Activated naive CD4-positive, alpha-beta T cell treated with anti-CD3 and anti-CD28 coated beads for 36 hours (primary cell): ENCODE data around the gene PSMB7. TPM values are rescaled to one million over a fixed set of nuclear protein-coding genes. Genes with fewer than 3 reads are reported as not detected.

Source experiments
- CTCF ChIA-PET: fragments of 350-600 bp; sonication (Branson Sonifier 250); formaldehyde crosslinking; loops from one replicate; lab custom pipeline; 2021; ENCODE audit warnings: antibody characterized with exemption; lab: Charles Lee
- DNase-seq: peaks from one replicate; pipeline ENCODE4 v3.0.0-alpha.2; 2020
- H3K27ac Mint-ChIP-seq: one replicate; pipeline ENCODE4 v1.8.0; 2021; ENCODE audit warnings: mild to moderate bottlenecking, mixed read lengths
- H3K27me3 Mint-ChIP-seq: one replicate; pipeline ENCODE4 v1.8.0; 2021; ENCODE audit warnings: low read depth, mixed read lengths
- H3K36me3 Mint-ChIP-seq: one replicate; pipeline ENCODE4 v1.8.0; 2021; ENCODE audit warnings: low read depth, mixed read lengths
- H3K4me1 Mint-ChIP-seq: one replicate; pipeline ENCODE4 v1.8.0; 2021; ENCODE audit warnings: low read depth, mixed read lengths
- H3K4me3 Mint-ChIP-seq: one replicate; pipeline ENCODE4 v1.8.0; 2021; ENCODE audit warnings: mild to moderate bottlenecking, moderate library complexity, mixed read lengths
- H3K9me3 Mint-ChIP-seq: one replicate; pipeline ENCODE4 v1.8.0; 2021; ENCODE audit warnings: mixed read lengths
- intact Hi-C: fragments of 100-400 bp; cut with micrococcal nuclease; formaldehyde crosslinking; loops from one replicate; pipeline ENCODE4 v1.15.1; 2023
- total RNA-seq, 2 experiments: library from RNA; stranded (reverse); gene quantifications; one replicate each; pipeline ENCODE4 v1.2.3, GENCODE V29; 2021

The PSMB7 gene
- total RNA-seq, 2 experiments from 2014 or later: 161 to 167 TPM

DNA sequence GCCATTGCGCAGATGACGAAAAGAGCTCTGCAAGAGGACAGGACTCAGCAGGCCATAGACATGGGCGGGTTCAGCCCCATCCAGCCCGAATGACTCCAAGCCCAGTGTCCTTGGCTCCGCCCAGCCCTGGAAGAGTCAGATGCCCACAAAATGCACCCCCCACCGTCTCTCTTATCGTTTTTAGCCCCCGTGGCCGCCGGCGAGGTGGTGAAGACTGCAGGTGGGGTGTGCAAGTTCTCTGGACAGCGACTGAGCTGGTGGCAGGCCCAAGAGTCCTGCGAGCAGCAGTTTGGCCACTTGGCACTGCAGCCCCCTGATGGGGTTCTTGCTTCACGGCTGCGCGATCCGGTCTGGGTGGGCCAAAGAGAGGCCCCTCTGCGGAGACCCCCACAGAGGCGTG lies 37.1 kb upstream of the PSMB7 start:
- intact Hi-C loops: no loop called here
- no peaks in the 10 kb centered on the region for H3K9me3 Mint-ChIP-seq
- DNase-seq: no peak
- H3K4me3 Mint-ChIP-seq: no peak overlapping the region
- H3K36me3 Mint-ChIP-seq: no peaks in the 10 kb centered on the region
- peaks cover 2% of the 10 kb centered on the region for H3K4me1 Mint-ChIP-seq
- CTCF ChIA-PET: no interaction called here
- peaks cover 37% of the 10 kb centered on the region for H3K27me3 Mint-ChIP-seq
- H3K27ac Mint-ChIP-seq: no peak overlapping the region

DNA sequence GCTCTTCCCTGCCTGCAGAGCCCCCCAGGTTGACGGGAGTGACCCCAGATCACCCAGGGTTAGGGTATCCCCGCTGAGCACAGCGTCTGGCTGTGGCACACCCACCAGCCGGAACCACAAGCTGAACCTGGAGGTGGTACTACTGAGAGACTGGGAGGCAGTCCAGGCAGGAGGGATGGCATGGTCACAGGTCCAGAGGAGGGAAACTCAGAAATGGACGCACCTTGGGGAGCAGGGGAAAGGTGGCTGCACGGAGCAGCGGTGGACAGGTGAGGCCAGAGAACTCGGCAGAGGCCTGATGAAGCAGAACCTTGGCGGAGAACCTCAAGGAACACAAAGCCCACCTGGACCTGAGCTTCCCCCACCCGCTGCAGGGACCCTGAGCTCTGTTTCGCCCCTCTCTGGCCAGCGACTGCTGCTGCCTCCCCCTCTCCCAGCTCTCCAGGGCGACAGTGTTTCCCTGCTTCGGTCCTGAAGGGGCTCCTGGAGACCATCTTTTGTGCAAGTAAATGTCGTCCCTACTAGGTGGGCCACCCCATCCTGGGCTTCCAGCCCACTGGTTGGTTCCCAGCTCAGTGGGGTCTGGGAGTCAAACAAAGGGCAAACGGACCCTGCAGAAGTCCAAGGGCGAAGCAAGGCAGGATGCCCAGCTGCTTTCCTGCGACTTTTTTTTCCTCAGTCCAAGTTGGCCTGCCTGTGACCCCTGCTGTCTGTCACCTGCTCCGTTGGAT lies 35.9 kb upstream of the PSMB7 start:
- peaks cover 37% of the 10 kb centered on the region for H3K27me3 Mint-ChIP-seq
- H3K4me1 Mint-ChIP-seq: peaks cover 2% of the 10 kb centered on the region
- CTCF ChIA-PET: no interaction called here
- H3K4me3 Mint-ChIP-seq: no peak overlapping the region
- no peak for DNase-seq
- intact Hi-C loops: no loop called here
- no peak overlapping the region for H3K27ac Mint-ChIP-seq
- no peaks in the 10 kb centered on the region for H3K9me3 Mint-ChIP-seq
- H3K36me3 Mint-ChIP-seq: no peaks in the 10 kb centered on the region

- no peaks in the 10 kb centered on the region for H3K9me3 Mint-ChIP-seq
- CTCF ChIA-PET: no interaction called here
- intact Hi-C loops: no loop called here
- H3K4me1 Mint-ChIP-seq: peaks cover 2% of the 10 kb centered on the region
- H3K27ac Mint-ChIP-seq: no peak within 1 kb of the TSS
- no peak within 1 kb of the TSS for H3K4me3 Mint-ChIP-seq
- no peaks in the 10 kb centered on the region for H3K36me3 Mint-ChIP-seq
- peaks cover 37% of the 10 kb centered on the region for H3K27me3 Mint-ChIP-seq
- DNase-seq: no peak
Observed at GRCh38 chr9:124450241-124450924, 35.1 kb upstream of the PSMB7 start, which contains the start of gene ADGRD2. TSS of gene ADGRD2 (plus strand) at chr9:124450451. CDS start at chr9:124451667, 1,216 bp downstream.

GRCh38 chr9:124449381-124450151 lies 34.3 kb upstream of the PSMB7 start:
- intact Hi-C loops: no loop called here
- H3K27ac Mint-ChIP-seq: no peak overlapping the region
- H3K4me1 Mint-ChIP-seq: peaks cover 2% of the 10 kb centered on the region
- H3K27me3 Mint-ChIP-seq: peaks cover 38% of the 10 kb centered on the region
- DNase-seq: no peak
- CTCF ChIA-PET: no interaction called here
- H3K4me3 Mint-ChIP-seq: no peak overlapping the region
- no peaks in the 10 kb centered on the region for H3K36me3 Mint-ChIP-seq
- no peaks in the 10 kb centered on the region for H3K9me3 Mint-ChIP-seq

GRCh38 chr9:124448019-124448418 lies 32.8 kb upstream of the PSMB7 start:
- DNase-seq: no peak
- Mint-ChIP-seq H3K27me3 (peaks cover 43% of the 10 kb centered on the region), H3K27ac (no peak overlapping the region), H3K4me1 (peaks cover 2% of the 10 kb centered on the region), H3K9me3 (no peaks in the 10 kb centered on the region), H3K4me3 (no peak overlapping the region), H3K36me3 (no peaks in the 10 kb centered on the region)
- CTCF ChIA-PET: interaction anchor here (0.7 kb wide), 1 partner anchor 30 kb away, joined by 3 read pairs; no protein-coding TSS in a partner anchor
- intact Hi-C loops: no loop called here

DNA sequence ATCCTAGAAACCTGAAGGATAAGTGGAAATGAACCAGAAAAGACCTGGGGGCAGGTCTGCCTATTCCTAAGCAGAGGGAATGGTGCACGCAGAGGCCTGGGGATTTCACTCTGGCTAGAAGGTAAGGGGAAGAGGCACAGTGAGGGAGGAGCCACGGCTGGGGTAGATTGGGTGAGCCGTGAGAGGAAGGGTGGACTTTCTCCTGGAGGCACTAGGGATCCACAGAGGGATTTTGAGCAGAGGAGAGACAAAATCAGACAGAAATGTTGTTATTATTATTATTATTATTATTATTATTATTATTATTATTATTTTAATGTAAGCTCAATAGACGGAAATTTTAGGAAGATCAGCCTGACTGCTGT lies 32.0 kb upstream of the PSMB7 start:
- Mint-ChIP-seq H3K4me1 (peaks cover 2% of the 10 kb centered on the region), H3K36me3 (no peaks in the 10 kb centered on the region), H3K27ac (no peak overlapping the region), H3K27me3 (peaks cover 38% of the 10 kb centered on the region), H3K4me3 (no peak overlapping the region), H3K9me3 (no peaks in the 10 kb centered on the region)
- no peak for DNase-seq
- CTCF ChIA-PET: interaction anchor here (0.5 to 0.7 kb wide), 3 partner anchors 15 to 1540 kb away, joined by 3 to 4 read pairs (median 3); no protein-coding TSS in a partner anchor
- intact Hi-C loops: no loop called here

DNA sequence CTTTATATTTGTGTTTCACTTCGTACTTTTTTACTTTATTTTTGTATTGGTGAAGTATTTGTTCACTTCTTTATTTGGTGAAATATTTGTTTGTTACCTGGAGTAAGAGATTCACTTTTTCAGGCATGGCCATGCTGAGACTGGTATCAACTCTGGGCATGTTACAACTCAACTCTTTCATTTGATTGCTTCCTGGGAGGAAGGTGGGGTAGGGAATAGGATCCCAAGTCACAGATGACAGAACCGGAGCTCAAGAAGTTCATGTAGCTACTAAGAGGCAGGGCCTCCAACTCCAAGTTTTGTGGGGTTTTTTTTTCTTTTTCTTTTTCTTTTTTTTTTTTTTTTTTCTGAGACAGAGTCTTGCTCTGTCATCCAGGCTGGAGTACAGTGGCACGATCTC lies 28.9 kb upstream of the PSMB7 start:
- H3K27ac Mint-ChIP-seq: no peak overlapping the region
- H3K36me3 Mint-ChIP-seq: no peaks in the 10 kb centered on the region
- H3K4me3 Mint-ChIP-seq: no peak overlapping the region
- no peak for DNase-seq
- no peaks in the 10 kb centered on the region for H3K9me3 Mint-ChIP-seq
- peaks cover 29% of the 10 kb centered on the region for H3K27me3 Mint-ChIP-seq
- CTCF ChIA-PET: interaction anchor here (1.1 kb wide), 1 partner anchor 26 kb away, joined by 4 read pairs; no protein-coding TSS in a partner anchor
- intact Hi-C loops: no loop called here
- no peaks in the 10 kb centered on the region for H3K4me1 Mint-ChIP-seq

DNA sequence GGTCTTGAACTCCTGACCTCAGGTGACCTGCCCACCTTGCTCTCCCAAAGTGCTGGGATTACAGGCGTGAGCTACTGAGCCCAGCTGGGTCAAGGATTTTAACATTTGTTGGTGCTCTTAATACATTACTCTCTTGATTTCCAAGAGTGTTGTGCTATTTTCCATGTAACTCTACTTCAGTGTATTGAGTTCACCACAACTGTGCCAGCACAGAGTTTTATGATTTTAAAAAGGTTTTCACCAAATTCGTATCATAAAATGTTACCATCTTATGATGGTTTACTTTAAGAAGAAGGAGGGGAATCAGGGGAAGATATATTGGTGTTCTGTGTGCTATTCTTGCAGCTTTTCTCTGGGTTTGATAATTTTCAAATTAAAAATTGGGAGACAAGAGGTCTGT lies 28.4 kb upstream of the PSMB7 start:
- no peak for DNase-seq
- Mint-ChIP-seq H3K27me3 (peaks cover 28% of the 10 kb centered on the region), H3K9me3 (no peaks in the 10 kb centered on the region), H3K36me3 (no peaks in the 10 kb centered on the region), H3K4me3 (no peak overlapping the region), H3K27ac (no peak overlapping the region), H3K4me1 (no peaks in the 10 kb centered on the region)
- intact Hi-C loops: no loop called here
- CTCF ChIA-PET: interaction anchor here (0.6 to 1.1 kb wide), 2 partner anchors 15 to 25 kb away, joined by 3 to 4 read pairs; no protein-coding TSS in a partner anchor

GRCh38 chr9:124442826-124443225 lies 27.6 kb upstream of the PSMB7 start:
- no peak overlapping the region for H3K27ac Mint-ChIP-seq

DNA sequence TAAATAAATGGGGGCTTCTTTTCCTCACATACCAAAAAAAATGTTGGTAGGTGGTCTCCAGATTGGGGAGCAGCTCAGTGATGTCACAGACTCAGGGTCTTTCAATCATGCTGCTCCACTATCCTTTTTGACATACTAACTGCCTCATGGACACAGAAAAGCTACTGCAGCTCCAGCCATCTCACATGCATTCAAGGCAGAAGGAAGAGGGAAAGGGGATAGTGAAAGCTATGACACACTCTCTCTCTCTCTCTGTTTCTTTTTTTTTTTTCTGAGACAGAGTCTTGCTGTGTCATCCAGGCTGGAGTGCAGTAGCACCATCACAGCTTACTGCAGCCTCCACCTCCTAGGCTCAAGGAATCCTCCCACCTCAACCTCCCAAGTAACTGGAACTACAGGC lies 27.1 kb upstream of the PSMB7 start:
- CTCF ChIA-PET: interaction anchor here (0.9 kb wide), 1 partner anchor 251 kb away, joined by 3 read pairs; no protein-coding TSS in a partner anchor
- no peak overlapping the region for H3K4me3 Mint-ChIP-seq
- peaks cover 26% of the 10 kb centered on the region for H3K27me3 Mint-ChIP-seq
- H3K9me3 Mint-ChIP-seq: no peaks in the 10 kb centered on the region
- no peaks in the 10 kb centered on the region for H3K36me3 Mint-ChIP-seq
- DNase-seq: no peak
- H3K27ac Mint-ChIP-seq: no peak overlapping the region
- no peaks in the 10 kb centered on the region for H3K4me1 Mint-ChIP-seq
- intact Hi-C loops: no loop called here

More at GRCh38 chr9:124442826-124443225, 27.6 kb upstream of the PSMB7 start:
- CTCF ChIA-PET: interaction anchor here (0.6 to 1.1 kb wide), 2 partner anchors 16 to 24 kb away, joined by 3 to 4 read pairs; no protein-coding TSS in a partner anchor
- H3K36me3 Mint-ChIP-seq: no peaks in the 10 kb centered on the region
- no peaks in the 10 kb centered on the region for H3K9me3 Mint-ChIP-seq
- H3K4me3 Mint-ChIP-seq: no peak overlapping the region
- H3K4me1 Mint-ChIP-seq: no peaks in the 10 kb centered on the region
- intact Hi-C loops: no loop called here
- no peak for DNase-seq
- peaks cover 26% of the 10 kb centered on the region for H3K27me3 Mint-ChIP-seq

DNA sequence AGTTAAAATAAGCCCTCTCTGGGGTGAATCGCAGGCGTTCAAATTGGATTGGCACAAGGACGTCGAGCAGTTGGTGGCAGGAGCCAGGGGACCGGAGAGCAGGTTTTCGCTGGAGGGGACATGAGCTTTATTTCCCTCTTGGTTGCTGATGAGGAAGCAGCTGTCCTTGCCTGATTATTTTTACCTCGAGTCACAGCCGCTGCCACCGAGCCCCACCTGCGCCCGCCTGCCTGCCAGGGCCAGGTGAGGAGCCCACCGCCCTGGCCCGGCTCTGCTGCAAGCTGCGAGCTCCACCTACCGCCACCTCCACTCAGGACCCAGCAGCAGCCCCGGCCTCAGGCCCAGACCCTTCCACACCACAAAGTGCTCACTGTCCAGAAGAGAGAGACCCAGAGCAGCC lies 26.0 kb upstream of the PSMB7 start:
- Mint-ChIP-seq H3K4me3 (no peak overlapping the region), H3K27ac (no peak overlapping the region), H3K9me3 (no peaks in the 10 kb centered on the region), H3K27me3 (peaks cover 26% of the 10 kb centered on the region), H3K4me1 (no peaks in the 10 kb centered on the region), H3K36me3 (no peaks in the 10 kb centered on the region)
- intact Hi-C loops: no loop called here
- CTCF ChIA-PET: interaction anchor here (0.7 to 0.9 kb wide), 2 partner anchors 98 to 252 kb away, joined by 3 to 5 read pairs; no protein-coding TSS in a partner anchor
- no peak for DNase-seq

GRCh38 chr9:124440786-124441185 lies 25.5 kb upstream of the PSMB7 start:
- no peak for DNase-seq
- H3K27me3 Mint-ChIP-seq: peaks cover 26% of the 10 kb centered on the region
- CTCF ChIA-PET: interaction anchor here (0.7 to 0.9 kb wide), 2 partner anchors 25 to 98 kb away, joined by 3 to 5 read pairs; no protein-coding TSS in a partner anchor
- H3K27ac Mint-ChIP-seq: no peak overlapping the region
- intact Hi-C loops: no loop called here
- no peak overlapping the region for H3K4me3 Mint-ChIP-seq
- no peaks in the 10 kb centered on the region for H3K4me1 Mint-ChIP-seq
- no peaks in the 10 kb centered on the region for H3K36me3 Mint-ChIP-seq
- H3K9me3 Mint-ChIP-seq: no peaks in the 10 kb centered on the region
